Lower lobe of right lung (tissue), 2 donors: ENCODE measurements around the gene CDSN. TPM values are rescaled to one million over a fixed set of nuclear protein-coding genes. Genes with fewer than 3 reads are reported as not detected.

Source experiments
- ATAC-seq, 2 donors: fragments of 200-7000 bp; cut with Tn5 transposase; one replicate each; pipeline ENCODE4 v1.9.1; 2020 to 2022; ENCODE audit warnings: mild to moderate bottlenecking in 2 of 2, moderate library complexity in 2 of 2
- DNase-seq: peaks from one replicate; pipeline ENCODE4 v3.0.0-alpha.2; 2020
- H3K27ac ChIP-seq: fragments of 200-600 bp; one replicate; pipeline ENCODE4 v1.8.0; 2022
- H3K27me3 ChIP-seq: fragments of 200-600 bp; one replicate; pipeline ENCODE4 v1.8.0; 2022; ENCODE audit warnings: low read depth
- H3K36me3 ChIP-seq: fragments of 200-600 bp; one replicate; pipeline ENCODE4 v1.8.0; 2022; ENCODE audit warnings: mild to moderate bottlenecking
- H3K4me1 ChIP-seq: fragments of 200-600 bp; one replicate; pipeline ENCODE4 v1.8.0; 2022
- H3K4me3 ChIP-seq: fragments of 200-600 bp; one replicate; pipeline ENCODE4 v1.8.0; 2022; ENCODE audit warnings: mild to moderate bottlenecking
- H3K9me3 ChIP-seq: fragments of 200-600 bp; one replicate; pipeline ENCODE4 v1.8.0; 2022
- intact Hi-C: fragments of 100-400 bp; cut with DNase I; formaldehyde crosslinking; loops from one replicate; pipeline ENCODE4 v1.11.0; 2022
- total RNA-seq: library from RNA; stranded (reverse); fragmentation: NEBNext Ultra II Directional; extraction: Animal tissue kit (Norgen Biotek cat#: 25700); gene quantifications from one replicate; pipeline ENCODE4 v1.2.1, GENCODE V29; 2021
- TF ChIP-seq, protein P1 (sequence below): fragments of 200-600 bp; IDR thresholded peaks from one replicate; pipeline ENCODE4 v1.8.0; 2022; ENCODE audit warnings: antibody characterized with exemption, mild to moderate bottlenecking
- donor health status: DM: no; HTN: yes; CAD: no; lungs with severe emphysema.

CDSN gene
- total RNA-seq, 1 donor from 2014 or later: not detected

DNA sequence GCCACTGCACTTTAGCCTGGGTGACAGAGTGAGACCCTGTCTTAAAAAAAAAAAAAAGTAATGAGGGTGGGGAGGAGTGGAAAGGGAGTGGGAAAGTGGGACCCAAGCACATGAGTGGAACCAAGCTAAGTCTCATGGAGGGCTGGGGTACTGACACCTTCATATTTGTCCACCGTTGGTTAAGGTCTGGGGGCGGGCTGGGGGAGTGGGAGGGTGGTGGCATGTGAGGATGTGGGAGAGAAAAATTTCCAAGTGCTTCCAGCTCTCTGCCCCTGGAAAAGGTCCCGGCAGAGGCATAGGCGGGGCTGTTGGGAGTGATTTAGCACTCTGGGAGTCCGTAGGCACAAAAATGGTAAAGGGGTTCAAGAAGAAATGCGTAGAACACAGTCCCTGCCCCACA lies 12.6 kb upstream of the CDSN start:
- TF ChIP-seq, protein P1, sequence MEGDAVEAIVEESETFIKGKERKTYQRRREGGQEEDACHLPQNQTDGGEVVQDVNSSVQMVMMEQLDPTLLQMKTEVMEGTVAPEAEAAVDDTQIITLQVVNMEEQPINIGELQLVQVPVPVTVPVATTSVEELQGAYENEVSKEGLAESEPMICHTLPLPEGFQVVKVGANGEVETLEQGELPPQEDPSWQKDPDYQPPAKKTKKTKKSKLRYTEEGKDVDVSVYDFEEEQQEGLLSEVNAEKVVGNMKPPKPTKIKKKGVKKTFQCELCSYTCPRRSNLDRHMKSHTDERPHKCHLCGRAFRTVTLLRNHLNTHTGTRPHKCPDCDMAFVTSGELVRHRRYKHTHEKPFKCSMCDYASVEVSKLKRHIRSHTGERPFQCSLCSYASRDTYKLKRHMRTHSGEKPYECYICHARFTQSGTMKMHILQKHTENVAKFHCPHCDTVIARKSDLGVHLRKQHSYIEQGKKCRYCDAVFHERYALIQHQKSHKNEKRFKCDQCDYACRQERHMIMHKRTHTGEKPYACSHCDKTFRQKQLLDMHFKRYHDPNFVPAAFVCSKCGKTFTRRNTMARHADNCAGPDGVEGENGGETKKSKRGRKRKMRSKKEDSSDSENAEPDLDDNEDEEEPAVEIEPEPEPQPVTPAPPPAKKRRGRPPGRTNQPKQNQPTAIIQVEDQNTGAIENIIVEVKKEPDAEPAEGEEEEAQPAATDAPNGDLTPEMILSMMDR: no peak
- Histone ChIP-seq H3K27ac (no peak overlapping the region), H3K4me1 (peaks cover 7% of the 10 kb centered on the region), H3K36me3 (no peaks in the 10 kb centered on the region), H3K4me3 (no peak overlapping the region), H3K9me3 (no peaks in the 10 kb centered on the region), H3K27me3 (no peaks in the 10 kb centered on the region)
- ATAC-seq (no peak), DNase-seq (no peak)
- intact Hi-C loops: loop anchor here (10.0 kb wide), 1 partner anchor 232 kb away; no protein-coding TSS in a partner anchor

DNA sequence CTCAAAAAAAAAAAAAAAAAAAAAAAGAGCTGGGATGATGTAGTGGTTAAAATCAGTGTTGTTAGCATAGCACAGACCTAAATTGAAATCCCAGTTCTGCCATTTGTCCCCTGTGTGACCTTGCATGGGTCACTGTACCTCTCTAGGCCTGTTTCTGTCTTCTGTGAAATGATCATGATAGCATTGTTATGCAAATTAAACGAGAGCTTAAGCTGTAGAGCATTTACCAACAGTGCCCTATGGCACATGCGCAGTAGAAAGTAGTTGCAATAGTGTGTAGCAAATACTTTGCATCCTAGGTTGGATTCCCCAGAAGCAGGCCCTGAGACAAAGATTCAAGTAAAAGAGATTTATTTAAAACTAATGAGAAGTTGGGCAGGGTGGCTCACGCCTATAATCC lies 11.3 kb upstream of the CDSN start:
- no peak for ATAC-seq
- no peak for DNase-seq
- Histone ChIP-seq H3K9me3 (no peaks in the 10 kb centered on the region), H3K4me3 (no peak overlapping the region), H3K36me3 (no peaks in the 10 kb centered on the region), H3K27me3 (no peaks in the 10 kb centered on the region), H3K4me1 (no peaks in the 10 kb centered on the region), H3K27ac (no peak overlapping the region)
- TF ChIP-seq, protein P1: no peak
- intact Hi-C loops: loop anchor here (10.0 kb wide), 1 partner anchor 233 kb away; no protein-coding TSS in a partner anchor

DNA sequence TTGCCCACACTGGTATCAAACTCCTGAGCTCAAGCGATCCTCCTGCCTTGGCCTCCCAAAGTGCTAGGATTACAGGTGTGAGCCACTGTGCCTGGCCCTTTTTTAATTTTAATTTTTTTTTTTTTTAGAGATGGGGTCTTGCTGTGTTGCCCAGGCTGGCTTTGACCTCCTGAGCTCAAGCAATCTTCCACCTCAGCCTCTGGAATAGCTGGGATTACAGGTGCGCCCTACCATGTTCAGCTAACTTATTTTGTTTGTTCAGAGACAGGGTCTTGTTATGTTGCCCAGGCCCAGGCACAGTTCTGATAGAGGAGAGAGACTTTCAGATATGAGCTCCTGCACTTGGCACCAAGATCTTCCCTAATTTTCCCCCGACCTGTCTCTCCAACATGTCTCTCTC lies 10.5 kb upstream of the CDSN start:
- DNase-seq (no peak), ATAC-seq (no peak)
- Histone ChIP-seq H3K4me3 (no peak overlapping the region), H3K4me1 (no peaks in the 10 kb centered on the region), H3K27ac (no peak overlapping the region), H3K36me3 (no peaks in the 10 kb centered on the region), H3K27me3 (no peaks in the 10 kb centered on the region), H3K9me3 (no peaks in the 10 kb centered on the region)
- intact Hi-C loops: loop anchor here (10.0 kb wide), 1 partner anchor 234 kb away; no protein-coding TSS in a partner anchor
- TF ChIP-seq, protein P1: no peak

DNA sequence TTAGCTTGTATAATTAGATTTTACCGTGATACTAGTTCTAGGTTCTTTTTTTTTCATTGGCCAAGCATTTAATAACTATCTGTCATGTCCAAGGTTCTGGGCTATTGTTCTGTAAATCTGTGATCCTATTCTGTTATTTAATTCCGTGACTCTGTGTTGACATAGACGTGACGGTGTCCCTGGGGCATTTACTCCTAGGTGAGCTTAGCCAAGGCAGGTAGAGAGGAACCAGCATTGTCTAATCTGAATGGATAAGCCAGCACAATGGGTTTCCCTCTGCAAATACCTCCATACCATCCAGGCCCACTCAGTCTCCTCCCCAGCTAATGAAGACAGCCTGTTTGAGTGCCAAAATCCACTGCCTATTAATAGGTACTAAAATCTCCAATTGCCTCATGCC lies 8.9 kb upstream of the CDSN start:
- H3K9me3 ChIP-seq: no peaks in the 10 kb centered on the region
- intact Hi-C loops: no loop called here
- peaks cover 5% of the 10 kb centered on the region for H3K4me1 ChIP-seq
- H3K36me3 ChIP-seq: no peaks in the 10 kb centered on the region
- no peak overlapping the region for H3K27ac ChIP-seq
- TF ChIP-seq, protein P1: no peak
- ATAC-seq (no peak), DNase-seq (no peak)
- H3K27me3 ChIP-seq: no peaks in the 10 kb centered on the region
- H3K4me3 ChIP-seq: no peak overlapping the region

DNA sequence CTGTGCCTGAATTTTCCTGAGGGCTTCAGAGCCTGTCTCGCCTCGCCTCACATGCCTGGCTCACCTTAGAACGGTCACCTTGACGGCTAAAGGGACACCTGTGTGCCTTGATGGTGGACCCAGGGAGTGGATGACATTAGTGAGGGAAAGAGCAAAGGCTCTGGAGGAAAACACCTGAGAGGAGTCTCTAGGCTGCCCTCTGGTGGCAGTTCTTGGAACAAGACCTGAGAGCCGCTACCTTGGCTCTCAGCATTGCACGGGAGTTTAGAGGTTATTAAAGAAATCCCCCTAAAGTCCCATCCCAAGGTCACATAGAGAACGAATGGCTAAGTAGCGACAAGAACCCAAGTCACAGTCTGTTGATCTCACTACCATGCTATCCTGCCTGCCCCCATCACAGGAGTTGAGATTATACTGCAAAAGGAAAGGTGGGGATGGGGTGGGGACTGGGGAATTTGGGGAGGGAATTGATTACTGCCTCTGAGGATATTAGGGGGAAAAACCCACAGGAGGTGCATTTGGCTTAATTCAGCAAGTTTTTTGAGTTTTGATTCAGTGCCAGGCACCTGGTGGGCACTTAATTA lies 7.9 kb upstream of the CDSN start:
- TF ChIP-seq, protein P1: peak; percentile 88
- H3K4me1 ChIP-seq: peaks cover 6% of the 10 kb centered on the region
- H3K27me3 ChIP-seq: no peaks in the 10 kb centered on the region
- no peak overlapping the region for H3K27ac ChIP-seq
- no peak overlapping the region for H3K4me3 ChIP-seq
- H3K36me3 ChIP-seq: no peaks in the 10 kb centered on the region
- DNase-seq: peak; percentile 70
- no peaks in the 10 kb centered on the region for H3K9me3 ChIP-seq
- intact Hi-C loops: no loop called here
- peak; percentile 57 to 65 for ATAC-seq
